ELF-1 (cell line): ENCODE results near the gene BICD2.
A peak's percentile ranks its signal among the peaks of the same experiment; 100 is the strongest.

ENCODE experiments used
- DNase-seq: peaks from one replicate; pipeline ENCODE4 v3.0.0-alpha.2; 2016; ENCODE audit warnings: low read depth, low spot score

Gene BICD2

DNA sequence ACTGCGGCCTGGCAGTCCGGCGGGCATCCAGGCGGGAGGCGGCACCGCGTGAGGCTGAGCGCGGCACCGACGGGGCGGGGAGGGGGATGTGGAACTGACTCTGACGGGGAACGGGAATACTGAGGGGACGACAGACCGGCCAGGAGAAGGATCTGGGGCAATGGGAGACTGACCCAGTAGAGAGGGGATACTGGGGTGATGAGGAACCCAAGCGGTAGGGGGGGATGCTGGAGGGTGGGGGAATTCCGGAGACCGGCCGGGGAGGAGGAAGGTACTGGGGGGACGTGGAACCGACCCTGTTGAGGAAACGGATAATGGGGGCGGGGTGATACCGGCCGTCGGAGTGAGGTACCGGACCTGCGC lies 95.1 kb downstream of the BICD2 start:
- no peak for DNase-seq

DNA sequence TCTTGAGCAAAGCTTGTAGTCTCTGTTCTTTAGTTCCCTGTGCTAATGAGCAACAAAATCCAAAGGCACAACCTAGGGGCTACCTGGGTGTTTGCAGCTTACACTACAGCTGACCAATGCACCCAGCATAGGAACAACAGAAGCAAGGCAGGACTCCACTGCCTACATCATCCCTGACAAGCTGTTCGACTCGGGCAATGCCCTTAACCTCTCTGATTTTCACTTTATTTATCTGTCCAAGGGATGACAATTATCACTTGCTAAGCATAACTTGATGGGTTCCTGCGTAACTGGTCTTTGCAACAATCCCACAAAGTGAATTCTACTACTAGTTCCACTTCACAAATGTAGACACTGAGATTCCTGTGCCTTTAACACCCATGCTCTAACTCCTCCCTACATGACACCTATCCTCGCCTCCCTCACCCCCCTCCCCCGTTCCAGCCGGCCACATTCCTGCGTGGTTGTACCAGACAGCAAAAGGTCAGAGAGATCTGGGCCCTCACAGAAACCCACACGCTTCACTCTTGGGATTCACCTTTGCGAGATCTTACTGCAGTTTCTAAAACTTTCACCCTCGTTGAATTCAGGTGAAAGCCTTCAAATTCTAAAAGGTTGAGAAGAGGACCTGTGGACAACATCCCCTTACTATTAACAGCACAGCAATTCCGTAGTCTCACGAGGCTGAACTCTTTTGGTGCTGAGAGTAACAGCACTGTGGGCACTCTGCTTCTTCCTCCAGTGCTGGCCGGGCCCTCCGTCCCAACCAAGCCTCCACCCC lies 95.7 kb downstream of the BICD2 start:
- peak; percentile 44 for DNase-seq

DNA sequence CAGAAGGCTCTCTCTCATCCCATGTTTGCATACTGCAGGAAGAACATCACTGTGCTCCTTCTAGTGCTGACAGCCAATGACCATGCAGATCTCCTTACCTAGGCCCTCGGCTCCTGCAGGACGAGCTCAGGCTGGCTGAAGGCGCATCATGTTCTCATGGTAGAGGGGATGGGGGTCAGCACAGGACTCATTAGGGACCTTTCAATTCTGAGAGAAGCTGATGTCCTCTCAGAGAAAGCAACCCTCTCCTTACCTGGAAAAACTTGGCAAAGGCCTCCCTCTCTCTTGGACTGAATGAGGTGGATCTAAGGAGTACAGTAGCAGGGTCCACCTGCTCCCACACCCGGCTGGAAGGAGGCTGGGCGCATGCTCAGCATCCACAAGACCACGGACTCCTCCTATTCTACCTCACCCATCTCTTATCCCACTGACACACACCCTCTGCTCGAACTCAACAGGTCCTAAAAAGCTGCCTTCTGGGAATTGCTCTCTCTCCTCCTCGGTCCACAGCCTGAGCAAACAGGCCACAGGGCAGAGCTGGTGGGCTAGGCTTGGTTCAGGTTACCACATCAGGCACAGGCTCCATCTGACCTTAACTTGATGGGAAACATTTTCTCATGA lies 97.6 kb downstream of the BICD2 start:
- no peak for DNase-seq

DNA sequence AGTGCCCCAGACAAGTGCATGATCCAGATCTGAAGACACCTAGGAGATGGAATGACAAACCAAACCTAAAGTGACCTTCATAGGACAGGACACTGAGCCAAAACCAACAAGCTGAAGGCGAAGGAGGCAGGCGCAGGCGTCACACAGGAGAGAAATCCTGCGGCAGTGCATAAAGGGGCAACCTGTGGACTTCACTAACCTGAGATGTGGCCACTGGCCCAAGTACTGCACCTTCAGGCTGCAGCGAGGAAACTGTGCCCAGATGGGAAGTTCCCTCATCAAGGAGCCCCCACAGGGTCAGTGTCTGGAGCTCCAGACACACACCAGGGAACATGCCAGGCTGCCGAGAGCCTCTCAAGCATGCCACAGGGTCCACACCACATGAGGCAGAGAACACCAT lies 98.4 kb downstream of the BICD2 start:
- no peak for DNase-seq

DNA sequence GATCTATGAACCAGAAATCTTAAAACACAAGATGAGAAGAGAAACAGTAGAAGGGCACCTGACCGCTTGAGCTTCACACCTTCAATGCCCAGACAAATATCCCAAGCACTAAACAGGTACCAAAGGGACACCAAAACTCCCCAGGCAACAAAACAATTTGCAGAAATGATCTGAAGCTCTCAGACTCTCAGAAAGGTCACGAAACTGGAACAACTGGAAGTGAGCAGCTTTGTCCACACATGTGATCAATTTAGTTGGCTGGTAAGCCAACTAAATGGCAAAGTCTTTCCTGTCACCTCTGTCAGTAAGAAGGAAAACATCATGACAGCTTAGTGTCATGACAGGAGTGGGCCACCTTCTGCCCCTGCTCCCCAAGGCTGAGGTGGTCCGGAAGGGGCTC lies 98.8 kb downstream of the BICD2 start:
- peak; percentile 32 for DNase-seq

DNA sequence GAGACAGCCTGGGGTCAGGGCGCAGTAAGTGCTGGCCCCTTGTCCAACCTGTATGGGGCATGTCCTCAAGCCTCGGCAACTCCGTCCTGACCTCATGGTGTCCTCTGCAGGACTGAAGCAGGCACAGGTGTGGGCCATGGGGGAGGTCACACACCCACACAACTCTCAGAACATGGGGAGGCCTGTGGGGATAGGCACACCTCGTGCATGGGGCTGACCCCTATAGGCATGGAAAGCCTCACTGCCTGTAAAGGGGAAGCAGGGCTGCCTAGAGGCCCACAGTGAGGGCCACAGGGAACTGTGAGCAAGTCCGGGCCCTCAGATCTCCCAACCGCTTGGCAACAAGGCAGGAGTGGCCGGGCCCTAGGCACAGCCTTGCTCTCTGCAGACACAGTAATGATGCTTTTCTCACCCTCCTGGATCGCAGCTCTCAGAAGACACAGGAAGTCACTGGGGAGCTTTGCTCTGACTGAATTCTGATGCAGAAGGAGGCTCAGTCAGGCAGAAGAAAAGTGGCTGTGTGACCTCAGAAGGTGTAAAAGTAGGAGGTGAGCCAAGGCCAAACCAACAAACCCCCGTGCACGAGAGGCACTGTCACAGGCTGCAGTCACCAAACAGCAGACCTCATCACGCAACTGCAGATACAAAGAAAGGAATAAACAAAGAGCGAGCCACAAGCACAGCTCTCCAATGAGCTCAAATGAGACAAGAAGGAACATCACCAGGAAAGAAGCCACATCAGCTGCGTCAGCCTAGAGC lies 100.1 kb downstream of the BICD2 start:
- DNase-seq = no peak

DNA sequence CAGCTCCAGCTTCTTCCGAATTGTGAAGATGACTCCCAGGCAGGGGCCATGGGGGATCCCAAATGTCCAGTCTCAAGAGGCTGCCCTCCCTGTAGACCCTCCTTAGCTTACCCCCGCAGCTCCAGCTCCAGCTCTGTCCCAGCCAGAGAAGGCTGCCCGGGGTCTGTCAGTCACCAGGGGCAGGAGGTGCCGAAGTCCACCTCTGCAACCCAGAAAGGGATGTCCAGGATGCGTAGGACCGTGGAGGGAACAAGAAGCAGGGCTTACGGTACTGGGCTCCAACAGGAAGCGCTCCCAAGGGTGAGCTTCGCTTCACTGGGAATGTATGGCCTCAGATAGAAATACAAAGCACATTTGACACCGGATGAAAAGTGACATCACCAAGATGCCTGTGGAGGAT lies 100.7 kb downstream of the BICD2 start:
- no peak for DNase-seq

DNA sequence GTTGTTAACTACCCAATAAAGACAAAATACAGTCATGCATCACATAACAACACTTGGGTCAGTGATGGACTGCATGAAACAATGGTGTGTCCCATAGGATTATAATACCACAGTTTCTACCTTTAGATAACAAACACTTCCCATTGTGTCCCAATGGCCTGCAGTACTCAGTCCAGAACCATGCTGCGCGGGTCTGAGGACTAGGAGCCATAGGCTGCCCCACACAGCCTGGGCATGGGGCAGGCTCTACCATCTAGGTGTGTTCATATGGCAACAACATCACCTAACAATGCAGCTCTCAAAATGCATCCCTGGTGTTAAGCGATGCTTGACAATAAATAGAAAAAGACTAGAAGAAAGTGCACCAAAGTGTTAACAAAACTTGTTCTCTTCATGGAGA lies 101.5 kb downstream of the BICD2 start:
- DNase-seq = no peak

DNA sequence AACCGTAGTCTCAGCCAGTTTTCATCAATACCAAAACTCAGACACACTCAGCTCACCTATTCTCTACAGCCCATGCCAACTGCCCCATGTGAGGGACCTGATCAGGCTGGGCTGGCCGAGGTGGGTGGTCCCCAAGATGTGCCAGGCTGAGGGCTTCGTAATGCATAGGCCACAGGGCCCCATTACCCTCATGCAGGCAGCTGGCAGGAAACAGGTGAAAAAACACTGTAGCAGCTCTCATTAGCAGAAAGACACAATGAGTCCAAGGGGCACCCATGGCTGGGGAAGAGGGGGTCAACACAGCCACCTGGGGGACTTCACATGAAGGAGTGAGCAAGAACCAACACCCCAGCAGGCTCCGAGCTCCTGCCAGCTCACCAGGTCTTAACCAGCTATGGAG lies 102.9 kb downstream of the BICD2 start:
- no peak for DNase-seq
